Glutamatergic neuron (in vitro differentiated cells): ENCODE data around the gene ROBO4. TPM values are rescaled to one million over a fixed set of nuclear protein-coding genes. Genes with fewer than 3 reads are reported as not detected.

Experiments
- DNase-seq: peaks from one replicate; pipeline ENCODE4 v3.0.0; 2022
- H3K27ac Mint-ChIP-seq: one replicate; pipeline ENCODE4 v1.8.0; 2020; ENCODE audit warnings: mild to moderate bottlenecking, mixed read lengths, inconsistent platforms; ENCODE audit not compliant: unreplicated experiment
- H3K27me3 Mint-ChIP-seq: one replicate; pipeline ENCODE4 v1.8.0; 2020; ENCODE audit warnings: mild to moderate bottlenecking, moderate library complexity, mixed read lengths, inconsistent platforms; ENCODE audit not compliant: unreplicated experiment
- H3K36me3 Mint-ChIP-seq: one replicate; pipeline ENCODE4 v1.8.0; 2020; ENCODE audit warnings: mild to moderate bottlenecking, mixed read lengths, inconsistent platforms; ENCODE audit not compliant: unreplicated experiment
- H3K4me1 Mint-ChIP-seq: one replicate; pipeline ENCODE4 v1.8.0; 2020; ENCODE audit warnings: mild to moderate bottlenecking, low read depth, mixed read lengths, inconsistent platforms; ENCODE audit not compliant: unreplicated experiment
- H3K4me3 Mint-ChIP-seq: one replicate; pipeline ENCODE4 v1.8.0; 2020; ENCODE audit warnings: mild to moderate bottlenecking, mixed read lengths, inconsistent platforms; ENCODE audit not compliant: unreplicated experiment
- H3K9me3 Mint-ChIP-seq: one replicate; pipeline ENCODE4 v1.8.0; 2020; ENCODE audit warnings: mild to moderate bottlenecking, moderate library complexity, mixed read lengths, inconsistent platforms; ENCODE audit not compliant: unreplicated experiment
- total RNA-seq: library from RNA; stranded (reverse); fragmentation: NEBNext Ultra II Directional; extraction: Animal tissue kit (Norgen Biotek cat#: 25700); gene quantifications from one replicate; pipeline ENCODE4 v1.2.1, GENCODE V29; 2021; ENCODE audit not compliant: unreplicated experiment
- TF ChIP-seq, protein P1 (sequence below): fragments of 200-600 bp; sonication (generic); IDR thresholded peaks from one replicate; pipeline ENCODE4 v1.5.0; 2021; ENCODE audit not compliant: partially characterized antibody, unreplicated experiment

ROBO4 gene
- total RNA-seq, 1 donor from 2014 or later: not detected

DNA sequence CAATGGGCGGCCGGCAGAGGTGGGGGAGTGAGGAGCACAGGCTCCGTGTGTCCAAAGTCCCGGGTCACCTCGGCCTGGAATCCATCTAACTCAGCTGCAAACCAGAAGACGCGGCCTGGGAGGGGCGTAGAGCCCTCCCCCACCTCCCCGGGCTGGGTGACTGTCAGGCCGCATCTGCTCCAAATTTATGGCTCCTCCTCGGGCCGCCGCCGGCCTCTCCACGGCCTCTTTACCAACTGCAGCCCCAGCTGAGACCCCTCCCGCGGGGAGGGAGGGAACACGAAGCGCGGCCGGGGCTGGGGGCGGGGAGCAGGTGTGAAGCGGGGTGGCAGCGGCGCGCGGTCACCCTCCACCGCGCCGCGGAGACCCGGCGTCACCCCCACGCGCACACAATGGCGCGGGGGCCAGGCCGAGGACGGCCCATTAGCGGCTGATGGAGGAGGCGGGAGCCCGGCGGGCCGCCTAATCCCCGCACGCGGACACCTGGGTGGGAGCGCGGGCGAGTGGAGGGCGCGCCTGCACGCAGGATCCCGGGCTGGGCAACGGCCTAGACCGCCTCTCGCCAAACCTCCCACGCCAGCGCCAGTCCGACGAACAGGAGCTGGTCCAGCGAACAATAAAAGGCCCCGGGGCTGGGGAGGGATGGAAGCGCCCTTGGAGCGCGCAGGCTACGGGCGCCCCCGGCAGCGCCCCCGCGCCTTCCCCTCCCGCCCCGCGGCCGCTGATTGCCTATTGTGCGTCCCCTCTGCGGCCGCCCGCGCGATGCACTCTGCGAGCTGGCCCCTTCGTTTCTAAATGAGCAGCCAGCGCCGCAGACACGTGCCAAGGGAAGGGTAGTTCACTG is 58.3 kb downstream of the ROBO4 start:
- Mint-ChIP-seq H3K36me3 (no peaks in the 10 kb centered on the region), H3K4me1 (peaks cover 6% of the 10 kb centered on the region), H3K4me3 (peak overlapping the region; percentile 76), H3K27me3 (peaks cover 39% of the 10 kb centered on the region), H3K9me3 (peaks cover 6% of the 10 kb centered on the region), H3K27ac (no peak overlapping the region)
- TF ChIP-seq, protein P1, sequence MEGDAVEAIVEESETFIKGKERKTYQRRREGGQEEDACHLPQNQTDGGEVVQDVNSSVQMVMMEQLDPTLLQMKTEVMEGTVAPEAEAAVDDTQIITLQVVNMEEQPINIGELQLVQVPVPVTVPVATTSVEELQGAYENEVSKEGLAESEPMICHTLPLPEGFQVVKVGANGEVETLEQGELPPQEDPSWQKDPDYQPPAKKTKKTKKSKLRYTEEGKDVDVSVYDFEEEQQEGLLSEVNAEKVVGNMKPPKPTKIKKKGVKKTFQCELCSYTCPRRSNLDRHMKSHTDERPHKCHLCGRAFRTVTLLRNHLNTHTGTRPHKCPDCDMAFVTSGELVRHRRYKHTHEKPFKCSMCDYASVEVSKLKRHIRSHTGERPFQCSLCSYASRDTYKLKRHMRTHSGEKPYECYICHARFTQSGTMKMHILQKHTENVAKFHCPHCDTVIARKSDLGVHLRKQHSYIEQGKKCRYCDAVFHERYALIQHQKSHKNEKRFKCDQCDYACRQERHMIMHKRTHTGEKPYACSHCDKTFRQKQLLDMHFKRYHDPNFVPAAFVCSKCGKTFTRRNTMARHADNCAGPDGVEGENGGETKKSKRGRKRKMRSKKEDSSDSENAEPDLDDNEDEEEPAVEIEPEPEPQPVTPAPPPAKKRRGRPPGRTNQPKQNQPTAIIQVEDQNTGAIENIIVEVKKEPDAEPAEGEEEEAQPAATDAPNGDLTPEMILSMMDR: no peak
- DNase-seq: peak; percentile 60

DNA sequence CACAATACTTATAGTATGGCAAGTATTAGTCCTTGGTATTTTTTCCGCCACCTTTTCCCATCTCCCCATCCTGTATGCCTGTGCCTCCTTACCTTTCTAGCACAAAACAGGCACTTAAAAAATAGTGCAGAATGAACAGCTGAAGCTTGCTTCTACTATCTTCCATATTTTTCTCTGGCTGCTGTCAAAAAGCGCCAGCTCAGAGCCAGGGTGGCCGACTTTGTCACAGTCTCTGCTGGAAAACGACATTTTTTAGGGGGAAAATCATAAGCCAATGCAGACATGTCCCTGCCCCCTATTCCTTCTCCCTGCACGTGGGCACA is 58.9 kb downstream of the ROBO4 start:
- H3K27me3 Mint-ChIP-seq: peaks cover 37% of the 10 kb centered on the region
- TF ChIP-seq, protein P1: no peak
- peak overlapping the region; percentile 76 for H3K4me3 Mint-ChIP-seq
- no peak for DNase-seq
- peaks cover 6% of the 10 kb centered on the region for H3K9me3 Mint-ChIP-seq
- no peak overlapping the region for H3K27ac Mint-ChIP-seq
- peaks cover 6% of the 10 kb centered on the region for H3K4me1 Mint-ChIP-seq
- no peaks in the 10 kb centered on the region for H3K36me3 Mint-ChIP-seq

DNA sequence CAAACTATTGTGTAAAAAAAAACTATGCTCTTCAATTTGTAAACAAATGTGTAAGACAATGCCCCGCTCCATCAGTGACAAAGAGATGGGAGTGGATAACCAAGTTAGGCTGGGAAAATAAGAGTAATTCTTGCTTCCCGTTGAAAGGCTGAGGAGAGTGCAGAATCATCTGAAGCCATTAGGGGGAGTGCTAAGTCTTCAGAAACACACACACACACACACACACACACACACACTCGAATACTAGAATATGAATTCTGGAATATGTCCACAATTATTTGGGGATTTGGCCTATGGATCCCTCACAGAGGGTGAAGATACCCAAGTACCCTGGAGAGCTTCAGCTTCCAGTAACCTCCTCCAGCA is 60.2 kb downstream of the ROBO4 start:
- no peaks in the 10 kb centered on the region for H3K36me3 Mint-ChIP-seq
- no peak overlapping the region for H3K4me3 Mint-ChIP-seq
- peaks cover 28% of the 10 kb centered on the region for H3K27me3 Mint-ChIP-seq
- DNase-seq: no peak
- peaks cover 6% of the 10 kb centered on the region for H3K4me1 Mint-ChIP-seq
- H3K9me3 Mint-ChIP-seq: peaks cover 3% of the 10 kb centered on the region
- TF ChIP-seq, protein P1: no peak
- H3K27ac Mint-ChIP-seq: no peak overlapping the region

DNA sequence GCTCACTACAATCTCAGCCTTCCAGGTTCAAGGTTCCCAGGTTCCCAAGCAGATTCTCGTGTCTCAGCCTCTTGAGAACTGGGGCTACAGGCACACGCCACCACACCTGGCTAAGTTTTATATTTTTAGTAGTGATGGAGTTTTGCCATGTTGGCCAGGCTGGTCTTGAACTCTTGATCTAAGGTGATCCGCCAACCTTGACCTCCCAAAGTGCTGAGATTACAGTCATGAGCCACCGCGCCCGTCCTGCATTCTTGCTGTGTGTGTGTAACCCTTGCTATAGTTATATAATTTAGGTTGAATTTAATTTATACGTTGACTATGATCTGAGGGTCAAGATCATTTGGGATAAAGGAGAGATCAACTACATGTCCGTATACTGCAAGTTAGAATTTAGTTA is 61.7 kb downstream of the ROBO4 start:
- Mint-ChIP-seq H3K4me3 (no peak overlapping the region), H3K4me1 (peaks cover 6% of the 10 kb centered on the region), H3K27me3 (peaks cover 18% of the 10 kb centered on the region), H3K9me3 (peaks cover 1% of the 10 kb centered on the region), H3K27ac (no peak overlapping the region), H3K36me3 (no peaks in the 10 kb centered on the region)
- DNase-seq: no peak
- TF ChIP-seq, protein P1: no peak

DNA sequence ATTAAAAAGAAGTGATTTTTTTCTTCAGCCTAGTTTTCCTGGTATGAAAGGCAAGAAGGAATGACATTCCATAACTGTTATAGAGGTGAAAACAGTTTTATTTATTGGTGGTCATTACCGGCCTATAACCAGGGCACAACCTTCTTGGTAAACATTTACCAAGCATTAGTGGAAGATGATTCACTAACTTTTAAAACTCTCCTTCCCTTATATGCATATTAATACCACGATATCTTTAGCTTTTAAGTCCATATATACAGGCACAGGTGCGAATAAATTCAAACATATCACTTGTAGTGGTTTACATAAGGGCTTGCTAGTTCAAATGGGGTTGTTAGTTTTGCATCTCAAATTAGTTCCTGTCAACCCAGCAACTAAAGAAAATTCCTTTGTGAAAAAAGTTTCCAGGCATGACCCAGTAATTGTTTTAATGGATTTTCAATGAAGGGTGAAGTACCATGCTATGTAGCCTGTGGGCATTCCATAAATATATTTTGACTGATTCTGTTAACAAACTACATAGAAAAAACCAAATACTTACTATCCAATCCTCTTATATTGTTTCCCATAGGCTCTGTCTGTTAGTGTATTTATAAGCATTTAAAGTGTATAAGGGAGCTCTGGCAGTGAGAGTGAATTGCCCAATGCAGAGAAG is 63.0 kb downstream of the ROBO4 start:
- no peaks in the 10 kb centered on the region for H3K36me3 Mint-ChIP-seq
- no peak overlapping the region for H3K27ac Mint-ChIP-seq
- TF ChIP-seq, protein P1: no peak
- H3K4me3 Mint-ChIP-seq: no peak overlapping the region
- peaks cover 1% of the 10 kb centered on the region for H3K4me1 Mint-ChIP-seq
- peaks cover 9% of the 10 kb centered on the region for H3K27me3 Mint-ChIP-seq
- no peak for DNase-seq
- peaks cover 1% of the 10 kb centered on the region for H3K9me3 Mint-ChIP-seq
